ENCODE results near the gene FLNB.
A peak's percentile ranks its signal among the peaks of the same experiment; 100 is the strongest.
"Not testable (repeated sequence)": the region's sequence is repeated elsewhere in the genome, so short reads cannot be mapped to it uniquely, and the experiment has no call there.

FLNB gene

DNA sequence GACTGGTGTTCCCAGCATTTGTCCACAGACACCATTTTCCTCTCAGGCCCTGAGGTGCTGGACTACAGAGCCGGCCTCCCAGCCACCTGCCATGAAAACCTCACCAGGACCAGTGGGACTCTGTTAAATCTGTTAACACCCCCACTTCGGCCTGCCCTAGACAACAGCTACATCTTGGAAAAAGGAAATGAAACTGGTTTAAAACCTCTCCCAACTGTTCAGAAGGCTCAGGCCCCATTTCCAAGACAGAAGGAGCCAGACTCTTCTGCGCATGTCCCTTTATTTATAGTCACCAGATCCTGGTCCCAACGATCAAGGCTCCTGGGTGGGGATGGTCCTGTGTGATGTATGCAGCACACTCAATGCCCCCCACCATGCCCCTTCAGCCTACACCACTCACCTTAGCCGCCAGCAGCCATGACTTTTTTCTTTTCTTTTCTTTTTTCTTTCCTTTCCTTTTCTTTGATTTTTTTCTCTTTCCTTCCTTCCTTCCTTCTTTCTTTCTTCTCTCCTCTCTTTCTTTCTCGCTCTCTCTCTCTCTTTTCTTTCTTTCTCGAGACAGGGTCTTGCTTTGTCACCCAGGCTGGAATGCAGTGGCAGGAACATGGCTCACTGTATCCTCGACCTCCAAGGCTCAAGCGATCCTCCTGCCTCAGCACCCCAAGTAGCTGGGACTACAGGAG is 25.5 kb upstream of the FLNB start:
- no peak for DNase-seq (ENCODE audit: low read depth in 3 of 3)

DNA sequence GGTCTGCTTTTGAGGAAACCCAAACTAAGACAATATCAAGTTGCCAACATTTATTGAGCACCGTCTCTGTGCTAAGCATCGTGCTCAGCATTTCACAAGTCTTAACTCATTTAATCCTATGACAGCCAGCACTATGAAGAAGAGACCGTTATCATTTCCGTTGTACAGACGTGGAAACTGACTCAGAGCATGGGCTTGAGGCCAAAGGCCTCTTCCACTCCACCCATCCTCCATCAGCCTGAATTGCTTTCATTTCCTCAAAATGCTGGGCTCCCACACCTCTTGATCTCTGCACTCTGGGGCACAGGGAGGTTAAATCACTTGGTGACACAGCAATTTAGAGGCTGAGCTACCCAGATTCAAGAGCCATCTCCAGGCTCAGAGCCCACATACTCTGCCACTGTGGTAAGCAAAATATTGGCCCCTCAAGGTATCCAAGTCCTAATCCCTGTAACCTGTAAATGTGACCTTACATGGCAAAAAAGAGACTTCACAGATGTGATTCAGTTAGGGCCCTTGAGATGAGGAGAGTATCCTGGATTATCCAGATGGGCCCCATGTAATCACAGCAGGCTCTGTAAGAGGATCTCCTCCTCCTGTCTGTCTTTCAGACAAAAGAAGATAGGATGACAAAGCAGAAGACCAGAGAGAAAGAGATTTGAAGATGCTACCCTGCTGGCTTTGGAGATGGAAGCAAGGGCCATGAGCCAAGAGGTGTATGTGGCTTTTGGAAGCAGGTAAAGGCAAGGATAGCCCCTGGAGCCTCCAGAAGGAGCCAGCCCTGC is 24.3 kb upstream of the FLNB start:
- DNase-seq (ENCODE audit: low read depth in 3 of 3) = peak in 2 of 3 experiments; percentile 24

DNA sequence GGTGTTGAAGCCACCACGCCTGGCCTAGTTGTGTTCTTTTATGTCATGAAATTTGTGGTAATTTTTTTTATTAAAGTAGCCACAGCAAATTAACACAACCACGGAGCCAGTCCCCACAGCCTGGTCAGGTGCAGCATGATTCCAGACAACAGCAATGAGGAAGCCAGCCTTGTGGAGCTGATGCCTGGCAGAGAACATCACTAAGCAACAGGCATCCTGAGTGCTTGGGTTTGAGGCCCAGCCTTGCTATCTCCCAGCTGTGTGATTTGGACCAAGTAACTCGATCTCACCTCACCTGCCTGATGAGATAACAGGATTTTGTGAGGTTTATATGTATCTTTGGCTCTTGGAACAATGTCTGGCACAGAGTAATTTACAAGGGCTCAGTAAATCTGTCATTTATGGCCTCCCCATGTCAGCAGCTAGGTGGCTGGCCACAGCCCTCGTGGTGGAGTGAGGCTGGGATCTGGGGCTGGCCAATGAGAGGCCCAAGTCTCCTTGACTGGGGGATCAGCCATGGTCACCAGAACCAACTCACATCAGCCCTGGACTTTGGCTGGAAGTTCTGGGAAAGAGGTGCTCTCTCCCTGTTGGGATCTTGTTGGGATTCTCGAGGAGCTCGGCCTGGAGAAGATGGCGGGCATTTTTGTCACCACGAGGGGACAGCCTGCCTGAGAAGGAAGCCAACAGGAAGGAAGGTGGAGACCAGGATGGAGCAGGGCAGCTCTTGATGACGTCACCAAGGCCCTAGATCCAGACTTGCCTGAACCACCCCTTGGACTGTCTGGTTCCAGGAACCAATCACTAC is 22.8 kb upstream of the FLNB start:
- no peak for DNase-seq (ENCODE audit: low read depth in 3 of 3)

DNA sequence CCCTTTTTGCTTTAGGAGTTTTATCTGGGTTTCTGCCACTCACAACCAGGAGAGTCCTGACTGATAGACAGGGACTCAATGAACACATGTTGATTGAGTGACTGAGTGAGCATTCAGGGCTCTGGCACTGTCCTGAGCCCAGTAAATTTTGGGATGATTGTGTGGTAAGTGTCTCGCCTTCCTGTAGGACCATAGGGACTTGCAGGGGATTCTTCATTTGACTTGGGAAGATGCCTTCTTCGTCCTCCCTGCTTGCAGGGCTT is 22.3 kb upstream of the FLNB start:
- no peak for DNase-seq (ENCODE audit: low read depth in 3 of 3)

DNA sequence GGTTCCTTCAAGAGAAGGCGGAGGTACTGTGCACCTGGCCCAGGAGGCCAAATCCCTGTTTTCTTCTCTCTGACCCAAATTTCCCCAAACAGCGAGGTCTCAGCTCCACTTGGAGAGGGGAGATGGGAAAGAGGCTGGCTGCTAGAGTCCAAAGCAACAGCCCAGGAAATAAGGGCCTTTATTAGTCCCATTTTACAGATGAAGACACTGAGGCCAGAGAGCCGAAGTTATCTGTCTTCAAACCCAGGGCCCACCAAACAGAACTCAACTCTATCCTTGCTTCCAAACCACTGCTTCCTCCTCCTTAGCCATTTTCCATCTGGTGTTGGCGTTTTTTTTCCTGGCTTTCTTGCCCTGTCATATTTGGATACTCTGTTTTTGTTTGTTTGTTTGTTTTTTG is 22.0 kb upstream of the FLNB start:
- no peak for DNase-seq (ENCODE audit: low read depth in 3 of 3)

DNA sequence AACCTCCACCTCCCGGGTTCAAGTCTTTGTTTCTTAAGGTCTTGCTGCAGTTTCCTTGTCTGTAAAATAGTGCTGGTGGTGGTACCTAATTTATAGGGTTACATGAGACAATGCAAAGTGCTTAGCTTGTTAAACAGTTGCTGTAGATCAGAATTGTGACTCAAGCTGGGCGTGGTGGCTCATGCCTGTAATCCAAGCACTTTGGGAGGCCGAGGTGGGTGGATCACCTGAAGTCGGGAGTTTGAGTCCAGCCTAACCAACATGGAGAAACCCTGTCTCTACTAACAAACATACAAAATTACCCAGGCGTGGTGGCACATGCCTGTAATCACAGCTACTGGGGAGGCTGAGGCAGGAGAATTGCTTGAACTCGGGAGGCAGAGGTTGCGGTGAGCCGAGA is 19.0 kb upstream of the FLNB start:
- not testable (repeated sequence) for DNase-seq (ENCODE audit: low read depth in 3 of 3)

DNA sequence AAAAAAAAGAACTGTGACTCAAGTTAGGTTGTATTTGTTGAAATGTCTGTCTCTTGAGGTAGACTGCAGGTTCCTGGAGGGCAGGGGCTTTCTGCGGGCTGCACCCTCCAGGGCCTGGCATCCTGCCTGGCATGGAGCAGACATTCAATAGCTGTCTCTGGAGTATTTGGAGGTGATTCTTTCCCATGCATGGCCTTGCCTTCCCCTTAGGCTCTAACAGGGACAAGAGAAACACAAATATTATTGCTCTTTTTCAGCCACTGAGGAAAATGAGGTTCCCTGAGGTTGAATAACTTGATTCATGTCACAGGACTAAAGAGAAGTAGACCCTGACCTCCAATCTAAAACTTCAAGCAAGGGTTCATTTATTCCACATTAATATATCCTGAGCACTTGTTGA is 18.6 kb upstream of the FLNB start:
- no peak for DNase-seq (ENCODE audit: low read depth in 3 of 3)

DNA sequence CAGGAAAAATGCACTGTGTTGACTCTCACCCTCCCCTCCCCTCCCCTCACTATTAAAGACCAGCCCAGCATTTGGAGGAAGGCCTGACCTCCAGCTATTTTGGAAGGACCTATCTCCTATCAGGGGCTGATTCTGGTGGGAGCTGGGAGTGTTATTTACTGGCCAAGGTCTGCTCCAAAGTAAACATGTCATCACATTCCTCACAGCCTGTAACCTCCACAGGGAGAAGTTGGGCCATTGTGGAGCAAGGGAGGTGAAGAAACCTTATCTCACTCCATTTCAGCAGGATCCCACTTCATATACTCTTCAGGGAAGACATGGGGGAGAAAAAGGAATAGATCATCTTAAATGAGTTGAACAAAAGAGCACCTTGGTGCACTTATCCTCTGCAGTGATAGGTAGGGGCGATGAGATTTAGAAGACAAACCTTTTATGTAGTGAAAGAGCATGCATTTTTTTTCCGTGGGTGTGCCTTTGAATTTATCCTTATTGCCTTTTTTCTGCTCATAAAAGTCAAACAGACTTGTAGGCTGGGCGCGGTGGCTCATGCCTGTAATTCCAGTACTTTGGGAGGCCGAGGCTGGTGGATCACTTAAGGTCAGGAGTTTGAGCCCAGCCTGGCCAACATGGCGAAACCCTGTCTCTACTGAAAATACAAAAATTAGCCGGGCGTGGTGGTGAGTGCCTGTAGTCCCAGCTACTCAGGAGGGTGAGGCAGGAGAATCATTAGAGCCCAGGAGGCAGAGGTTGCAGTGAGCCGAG is 15.6 kb upstream of the FLNB start:
- DNase-seq (ENCODE audit: low read depth in 3 of 3) = no peak

DNA sequence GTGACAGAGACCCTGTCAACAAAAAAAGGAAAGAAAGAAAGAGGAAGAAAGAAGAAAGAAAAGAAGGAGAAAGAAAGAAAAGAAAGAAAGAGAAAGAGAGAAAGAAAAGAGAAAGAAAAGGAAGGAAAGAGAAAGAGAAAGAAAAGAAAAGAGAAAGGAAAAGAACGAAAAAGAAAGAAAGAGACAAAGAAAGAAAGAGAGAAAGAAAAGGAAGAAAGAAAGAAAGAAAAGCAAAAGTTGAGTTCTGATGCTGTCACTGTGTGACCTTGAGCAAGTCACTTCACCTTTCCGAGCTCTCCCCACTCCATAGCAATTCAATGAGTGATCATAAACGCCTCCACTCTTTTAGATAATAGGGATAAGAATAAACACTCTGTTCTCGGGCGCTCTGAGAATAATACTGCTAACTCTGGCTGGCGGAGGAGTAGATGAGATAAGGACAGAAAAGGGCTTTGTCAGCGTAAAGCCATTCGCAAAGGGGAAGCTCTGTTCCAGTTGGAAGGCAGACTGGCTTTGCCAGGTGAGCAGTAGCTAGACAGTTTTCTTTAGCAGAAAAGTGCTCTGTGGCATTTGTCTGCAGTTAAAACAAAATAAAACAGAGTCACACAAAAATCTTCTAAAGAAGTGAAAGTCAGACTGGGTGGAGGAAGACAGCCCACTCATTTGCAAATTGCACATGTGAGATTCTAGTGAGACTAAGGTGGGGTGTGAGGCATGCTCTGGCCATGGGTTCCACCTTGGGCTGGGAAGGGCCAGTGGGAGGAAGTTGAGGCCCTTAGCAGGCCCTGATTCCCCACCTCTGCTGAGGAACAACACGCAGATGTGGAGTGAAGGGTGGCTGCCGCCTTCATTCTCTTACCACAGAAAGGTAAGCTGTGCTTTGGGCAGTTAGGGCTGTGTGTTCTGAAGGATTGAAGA is 9.6 kb upstream of the FLNB start:
- no peak for DNase-seq (ENCODE audit: low read depth in 3 of 3)

DNA sequence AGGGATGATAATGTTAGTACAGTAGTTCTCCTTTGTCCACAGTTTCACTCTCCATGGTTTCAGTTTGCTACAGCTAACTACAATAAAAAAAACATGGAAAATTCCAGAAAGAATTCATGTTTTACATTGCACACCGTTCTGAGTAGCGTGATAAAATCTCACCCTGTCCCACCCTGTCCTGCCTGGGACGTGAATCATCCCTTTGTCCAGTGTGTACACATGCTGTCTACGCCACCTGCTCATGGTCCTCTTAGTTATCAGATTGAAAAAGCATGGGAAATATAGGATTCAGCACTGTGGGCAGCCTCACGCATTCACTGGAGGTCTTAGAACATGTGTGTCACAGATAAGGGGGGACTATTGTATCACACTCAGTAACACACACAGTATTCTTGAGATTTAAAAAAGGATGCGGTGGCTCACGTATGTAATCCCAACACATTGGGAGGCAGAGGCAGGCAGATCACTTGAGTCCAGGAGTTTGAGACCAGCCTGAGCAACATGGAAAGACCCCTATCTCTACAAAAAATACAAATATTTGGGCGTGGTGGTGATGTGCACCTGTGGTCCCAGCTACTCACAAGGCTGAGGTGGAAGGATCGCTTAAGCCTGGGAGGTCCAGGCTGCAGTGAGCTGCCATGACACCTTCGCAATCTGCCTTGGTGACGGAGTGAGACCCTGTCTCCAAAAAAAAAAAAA is 8.7 kb upstream of the FLNB start:
- no peak for DNase-seq (ENCODE audit: low read depth in 3 of 3)

DNA sequence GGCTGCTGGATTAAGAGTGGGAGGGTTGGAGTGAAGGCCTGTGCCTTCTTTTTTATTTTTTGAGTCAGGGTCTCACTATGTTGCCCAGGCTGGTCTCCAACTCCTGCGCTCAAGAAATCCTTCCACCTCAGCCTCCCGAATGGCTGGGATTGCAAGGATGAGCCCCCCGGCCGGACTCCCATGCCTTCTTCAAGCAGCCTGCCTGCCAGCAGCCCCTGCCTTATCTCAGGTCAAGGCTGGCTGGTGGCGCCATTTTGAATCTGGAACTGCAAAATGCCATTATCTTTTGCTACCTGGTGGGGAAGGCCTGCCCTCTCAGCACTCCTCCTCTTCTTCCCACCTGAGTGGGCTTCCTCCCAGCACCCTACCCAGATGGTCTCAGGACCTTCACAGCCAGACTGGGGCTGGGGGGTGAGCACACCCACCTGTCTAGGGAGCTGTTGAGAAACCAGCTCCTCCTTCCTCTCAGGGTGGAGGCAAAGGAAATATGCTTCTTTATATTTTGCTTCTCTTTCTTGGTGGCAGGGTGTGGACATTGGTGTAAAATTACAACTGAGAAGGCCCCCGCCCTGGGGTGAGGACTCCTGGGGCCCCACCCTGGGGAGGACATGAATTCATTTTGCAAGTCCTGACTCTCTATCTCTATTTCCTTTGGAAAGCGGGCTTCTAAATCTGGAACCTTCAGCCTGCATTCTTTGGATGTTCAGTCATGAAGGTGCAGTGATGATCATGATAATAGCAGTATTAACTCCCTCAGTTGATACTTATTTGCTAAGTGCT is 7.7 kb upstream of the FLNB start:
- DNase-seq (ENCODE audit: low read depth in 3 of 3) = no peak

DNA sequence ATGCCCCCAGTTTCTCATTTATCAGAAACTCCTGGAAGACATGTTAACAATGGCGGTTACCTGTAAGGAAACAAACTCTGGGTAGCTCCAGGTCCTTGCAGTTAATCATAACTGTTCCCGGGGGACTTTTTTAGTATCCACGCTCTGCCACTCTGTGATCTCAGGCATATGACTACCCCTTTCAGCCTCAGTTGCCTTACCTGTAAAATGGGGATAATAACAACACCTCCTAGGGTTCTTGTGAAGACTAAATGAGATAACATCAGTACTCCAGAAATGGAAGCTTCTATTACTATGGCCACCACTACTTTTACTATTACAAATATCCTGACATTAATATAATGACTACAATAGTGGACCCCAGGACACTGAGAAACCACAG is 7.1 kb upstream of the FLNB start:
- DNase-seq (ENCODE audit: low read depth in 3 of 3) = no peak

DNA sequence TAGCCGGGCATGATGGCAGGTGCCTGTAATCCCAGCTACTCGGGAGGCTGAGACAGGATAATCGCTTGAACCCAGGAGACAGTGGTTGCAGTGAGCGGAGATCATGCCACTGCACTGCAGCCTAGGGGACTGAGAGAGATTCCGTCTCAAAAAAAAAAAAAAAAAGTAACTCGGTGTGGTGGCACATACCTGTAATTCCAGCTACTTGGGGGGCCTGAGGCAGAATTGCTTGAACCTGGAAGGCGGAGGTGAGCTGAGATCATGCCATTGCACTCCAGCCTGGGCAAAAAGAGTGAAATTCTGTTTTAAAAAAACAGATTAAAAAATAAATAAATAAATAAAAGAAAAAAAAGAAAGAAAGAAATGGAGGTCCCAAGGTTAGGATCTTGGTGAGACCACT is 6.2 kb upstream of the FLNB start:
- DNase-seq (ENCODE audit: low read depth in 3 of 3) = no peak

DNA sequence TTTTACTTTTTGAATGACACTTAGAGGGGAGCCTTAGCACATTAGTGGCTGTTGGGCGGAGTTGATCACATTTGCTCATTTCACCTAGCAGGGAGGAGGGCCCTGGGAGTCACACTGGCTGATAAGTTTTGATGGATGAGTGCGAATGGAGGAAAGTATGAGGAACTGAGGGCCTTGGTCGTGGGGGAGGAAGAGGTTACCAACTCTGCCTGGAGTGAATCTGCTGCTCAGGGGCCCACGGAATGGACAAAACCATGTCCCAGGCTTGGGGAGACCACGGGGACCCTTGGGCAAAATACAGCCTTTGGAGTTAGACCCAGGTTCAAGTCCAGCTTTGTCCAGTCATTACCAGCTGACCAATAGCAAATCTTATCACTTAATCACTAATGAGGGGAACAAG is 5.1 kb upstream of the FLNB start:
- no peak for DNase-seq (ENCODE audit: low read depth in 3 of 3)

DNA sequence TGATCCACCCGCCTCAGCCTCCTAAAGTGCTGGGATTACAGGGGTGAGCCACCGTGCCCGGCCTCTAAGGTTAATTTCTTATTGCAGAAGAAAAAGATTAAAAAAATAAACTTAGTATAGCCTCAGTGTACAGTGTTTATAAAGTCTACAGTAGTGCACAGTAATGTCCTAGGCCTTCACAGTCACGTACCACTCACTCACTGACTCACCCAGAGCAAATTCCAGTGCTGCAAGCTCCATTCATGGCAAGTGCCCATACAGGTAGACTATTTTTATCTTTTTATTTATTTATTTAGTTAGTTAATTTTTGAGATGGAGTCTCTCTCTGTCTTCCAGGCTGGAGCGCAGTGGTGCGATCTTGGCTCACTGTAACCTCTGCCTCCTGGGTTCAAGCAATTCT is 3.2 kb upstream of the FLNB start:
- no peak for DNase-seq (ENCODE audit: low read depth in 3 of 3)

DNA sequence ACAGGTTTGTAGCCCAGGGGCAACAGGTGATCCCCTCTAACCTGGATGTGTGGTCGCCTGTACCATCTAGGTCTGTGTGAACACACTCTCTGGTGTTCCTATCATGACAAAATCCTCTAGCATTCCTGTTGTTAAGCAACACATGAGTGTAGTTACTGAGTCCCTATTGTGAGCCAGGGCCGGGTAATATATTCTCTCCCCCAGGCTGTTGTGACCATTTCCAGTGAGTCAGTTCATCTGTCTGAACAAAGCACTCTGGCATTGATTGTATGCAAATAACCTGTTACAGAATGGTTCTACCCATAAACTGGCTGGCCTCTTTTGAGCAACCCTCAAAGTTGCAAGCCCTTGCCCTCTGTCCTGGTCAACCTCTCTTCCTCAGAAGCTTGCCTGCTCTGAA is 2.6 kb upstream of the FLNB start:
- no peak for DNase-seq (ENCODE audit: low read depth in 3 of 3)

DNA sequence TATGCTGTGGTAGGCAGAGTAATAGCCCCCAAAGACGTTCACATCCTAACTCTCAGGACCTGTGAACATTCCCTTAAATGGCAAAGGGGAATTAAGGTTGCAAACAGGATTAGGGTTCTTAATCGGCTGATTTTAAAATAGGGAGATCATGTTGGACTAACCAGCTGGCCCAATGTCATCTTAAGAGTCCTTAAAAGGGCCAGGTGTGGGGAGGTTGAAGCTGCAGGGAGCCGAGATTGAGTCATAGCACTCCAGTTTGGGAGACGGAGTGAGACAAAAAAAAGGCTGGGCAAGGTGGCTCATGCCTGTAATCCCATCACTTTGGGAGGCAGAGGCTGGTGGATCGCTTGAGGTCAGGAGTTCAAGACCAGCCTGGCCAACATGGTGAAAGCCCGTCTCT is 1.6 kb upstream of the FLNB start:
- no peak for DNase-seq (ENCODE audit: low read depth in 3 of 3)

DNA sequence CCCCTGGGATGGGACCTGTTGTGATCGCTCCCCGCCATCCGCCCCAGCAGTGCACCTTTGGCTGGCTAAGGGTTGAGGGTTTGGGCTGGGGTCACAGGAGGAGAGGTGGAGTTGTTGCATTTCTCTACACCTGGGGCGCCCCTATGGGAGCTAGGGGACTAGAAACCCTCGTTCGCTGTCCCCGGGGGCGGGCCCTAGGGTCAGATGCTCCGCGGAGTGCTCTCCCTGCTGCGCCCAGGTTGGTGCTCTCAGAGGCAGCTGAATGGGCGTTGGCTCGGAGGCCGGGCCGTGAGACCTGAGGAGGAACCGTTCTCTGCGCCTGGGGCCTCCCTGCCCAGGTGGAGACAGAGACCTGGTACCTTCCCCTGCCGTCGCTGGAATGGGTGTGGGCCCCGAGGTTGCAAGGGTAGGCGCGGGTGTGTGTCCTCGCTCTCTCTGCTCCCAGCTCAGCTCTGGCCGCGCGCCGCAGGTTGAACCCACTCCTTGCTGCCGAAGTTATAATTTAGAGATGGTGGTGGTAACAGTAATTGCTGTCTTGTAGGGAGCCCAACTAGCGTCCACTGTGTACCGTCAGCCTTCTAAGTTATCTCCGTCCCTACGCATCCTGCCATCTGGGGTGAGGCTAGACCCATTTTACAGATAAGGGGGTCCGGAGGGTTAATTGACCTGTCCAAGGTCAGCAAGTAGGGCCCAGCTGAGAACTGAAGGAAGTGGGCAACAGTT is 965 bp downstream of the FLNB start:
- DNase-seq (ENCODE audit: low read depth in 3 of 3) = peak in 2 of 3 experiments; percentile 13 to 19

All from stimulated activated CD4-positive, alpha-beta T cell treated with anti-CD3 and anti-CD28 coated beads, TNF-alpha, amount 100 ng/mL, for 4 hours (primary cell).